OCI-LY3 (cell line): Measurements from ENCODE around the gene TMED1.
"Not testable (repeated sequence)": the region's sequence is repeated elsewhere in the genome, so short reads cannot be mapped to it uniquely, and the experiment has no call there.

Experiments used
- H2AFZ ChIP-seq: fragments of 200-600, 300-600 bp; shearing (Covaris generic); 2 replicates; pipeline ENCODE4 v1.6.0; 2014; ENCODE audit warnings: antibody characterized with exemption, low read depth, low read length
- H3K27ac ChIP-seq: fragments of 200-600, 300-600 bp; sonication (generic); 2 replicates; pipeline ENCODE4 v1.5.1; 2014; ENCODE audit warnings: mild to moderate bottlenecking, low read length, moderate library complexity, mixed read lengths
- H3K27me3 ChIP-seq: fragments of 200-600, 300-600 bp; sonication (generic); 2 replicates; pipeline ENCODE4 v1.6.1; 2014; ENCODE audit warnings: low read depth, low read length, mixed read lengths
- H3K36me3 ChIP-seq: fragments of 200-600, 300-600 bp; sonication (generic); replicated peaks from 2 replicates; pipeline ENCODE3; 2014; ENCODE audit warnings: low read depth, low read length, mixed read lengths
- H3K4me1 ChIP-seq: fragments of 300-600, 200-600 bp; sonication (generic); 2 replicates; pipeline ENCODE4 v1.6.1; 2014; ENCODE audit warnings: low read length, mixed read lengths
- H3K4me2 ChIP-seq: fragments of 200-600, 300-600 bp; sonication (generic); 2 replicates; pipeline ENCODE4 v1.6.1; 2014; ENCODE audit warnings: low read length, mixed read lengths
- H3K4me3 ChIP-seq: fragments of 300-600, 200-600 bp; sonication (generic); 2 replicates; pipeline ENCODE4 v1.5.1; 2014; ENCODE audit warnings: antibody characterized with exemption, mild to moderate bottlenecking, low read length, moderate library complexity
- H3K79me2 ChIP-seq: fragments of 300-600, 200-600 bp; shearing (Covaris generic); 2 replicates; pipeline ENCODE4 v1.6.1; 2014; ENCODE audit warnings: mild to moderate bottlenecking, low read length, mixed read lengths
- H3K9ac ChIP-seq: fragments of 300-600, 200-600 bp; shearing (Covaris generic); 2 replicates; pipeline ENCODE4 v1.6.0; 2014; ENCODE audit warnings: mild to moderate bottlenecking, low read length, moderate library complexity
- H3K9me3 ChIP-seq: fragments of 200-600, 300-600 bp; shearing (Covaris generic); 2 replicates; pipeline ENCODE4 v1.6.1; 2014; ENCODE audit warnings: low read length, mixed read lengths; ENCODE audit not compliant: insufficient read depth
- H4K20me1 ChIP-seq: fragments of 200-600, 300-600 bp; sonication (generic); 2 replicates; pipeline ENCODE4 v1.6.1; 2016; ENCODE audit warnings: low read length, mixed read lengths; ENCODE audit not compliant: insufficient read depth
- EZH2phosphoT487 ChIP-seq: fragments of 200-600 bp; shearing (Covaris generic); IDR thresholded peaks from 2 replicates; pipeline ENCODE4 v1.6.1; 2018; ENCODE audit warnings: antibody characterized with exemption, mixed run types, low read depth
- TF ChIP-seq, protein P1 (sequence below): fragments of 200-600, 300-600 bp; sonication (generic); IDR thresholded peaks from 2 replicates; pipeline ENCODE4 v1.5.1; 2014; ENCODE audit warnings: antibody characterized with exemption, low read length, low read depth

TMED1 gene

DNA sequence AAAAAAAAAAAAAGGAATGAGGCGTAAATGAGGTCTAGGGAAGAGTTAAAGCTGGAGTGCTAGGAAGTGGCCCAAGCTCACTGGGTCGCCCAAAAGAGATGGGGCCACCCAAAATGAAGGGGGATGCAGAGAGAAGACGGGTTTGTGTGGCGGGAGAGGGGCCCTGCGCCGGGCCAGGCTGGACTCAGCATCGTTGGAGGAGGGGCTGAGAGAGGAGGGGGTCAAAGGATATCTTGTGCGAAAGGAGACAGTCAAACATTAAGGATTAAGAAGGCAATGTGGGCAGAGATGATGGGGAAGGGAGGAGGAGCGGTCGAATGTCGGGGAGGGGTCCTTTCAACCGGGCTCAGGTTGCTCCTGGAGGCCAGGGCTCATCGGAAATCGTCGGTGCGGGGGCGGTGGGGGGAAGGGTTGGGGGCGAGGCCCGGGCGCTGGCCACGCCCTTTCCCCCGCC, 34.5 kb upstream of the TMED1 start:
- peaks cover 47% of the 10 kb centered on the region for H3K4me1 ChIP-seq
- peak overlapping the region; percentile 74 for H3K4me2 ChIP-seq
- H3K36me3 ChIP-seq: peaks cover 3% of the 10 kb centered on the region
- H3K9ac ChIP-seq: peak overlapping the region; percentile 68
- TF ChIP-seq EZH2phosphoT487: no peak
- TF ChIP-seq, protein P1, sequence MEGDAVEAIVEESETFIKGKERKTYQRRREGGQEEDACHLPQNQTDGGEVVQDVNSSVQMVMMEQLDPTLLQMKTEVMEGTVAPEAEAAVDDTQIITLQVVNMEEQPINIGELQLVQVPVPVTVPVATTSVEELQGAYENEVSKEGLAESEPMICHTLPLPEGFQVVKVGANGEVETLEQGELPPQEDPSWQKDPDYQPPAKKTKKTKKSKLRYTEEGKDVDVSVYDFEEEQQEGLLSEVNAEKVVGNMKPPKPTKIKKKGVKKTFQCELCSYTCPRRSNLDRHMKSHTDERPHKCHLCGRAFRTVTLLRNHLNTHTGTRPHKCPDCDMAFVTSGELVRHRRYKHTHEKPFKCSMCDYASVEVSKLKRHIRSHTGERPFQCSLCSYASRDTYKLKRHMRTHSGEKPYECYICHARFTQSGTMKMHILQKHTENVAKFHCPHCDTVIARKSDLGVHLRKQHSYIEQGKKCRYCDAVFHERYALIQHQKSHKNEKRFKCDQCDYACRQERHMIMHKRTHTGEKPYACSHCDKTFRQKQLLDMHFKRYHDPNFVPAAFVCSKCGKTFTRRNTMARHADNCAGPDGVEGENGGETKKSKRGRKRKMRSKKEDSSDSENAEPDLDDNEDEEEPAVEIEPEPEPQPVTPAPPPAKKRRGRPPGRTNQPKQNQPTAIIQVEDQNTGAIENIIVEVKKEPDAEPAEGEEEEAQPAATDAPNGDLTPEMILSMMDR: no peak
- peaks cover 40% of the 10 kb centered on the region for H3K79me2 ChIP-seq
- H3K27ac ChIP-seq: peak overlapping the region; percentile 51
- no peaks in the 10 kb centered on the region for H3K27me3 ChIP-seq
- 0 out of 2 replicates have a peak, but pooled peaks cover 2% of the 10 kb centered on the region for H4K20me1 ChIP-seq
- H2AFZ ChIP-seq: peak overlapping the region; percentile 21; the same call in 1 of the 2 replicates
- peak overlapping the region; percentile 74 for H3K4me3 ChIP-seq
- H3K9me3 ChIP-seq: no peaks in the 10 kb centered on the region

DNA sequence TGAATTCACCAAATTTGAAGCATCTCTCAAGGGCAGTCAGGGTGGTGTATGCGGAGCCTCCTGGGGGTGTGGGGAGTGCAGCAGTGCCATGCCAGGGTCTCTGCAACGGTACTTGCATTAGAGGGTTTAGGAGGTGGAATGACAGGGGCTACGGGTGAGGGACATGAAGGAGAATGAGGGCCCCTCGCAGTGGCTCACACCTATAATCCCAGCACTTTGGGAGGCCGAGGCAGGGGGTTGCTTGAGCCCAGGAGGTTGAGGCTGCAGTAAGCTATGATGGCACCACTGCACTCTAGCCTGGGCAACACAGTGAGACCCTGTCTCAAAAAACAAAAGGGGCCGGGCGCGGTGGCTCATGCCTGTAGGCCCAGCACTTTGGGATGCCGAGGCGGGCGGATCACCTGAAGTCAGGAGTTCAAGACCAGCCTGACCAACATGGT, 33.9 kb upstream of the TMED1 start:
- H3K27ac ChIP-seq, H2AFZ ChIP-seq, H3K4me3 ChIP-seq, H3K9me3 ChIP-seq, H3K9ac ChIP-seq, H3K4me2 ChIP-seq, H4K20me1 ChIP-seq, H3K27me3 ChIP-seq, H3K36me3 ChIP-seq: not testable (repeated sequence)
- peaks cover 47% of the 10 kb centered on the region for H3K4me1 ChIP-seq
- H3K79me2 ChIP-seq: peaks cover 33% of the 10 kb centered on the region

DNA sequence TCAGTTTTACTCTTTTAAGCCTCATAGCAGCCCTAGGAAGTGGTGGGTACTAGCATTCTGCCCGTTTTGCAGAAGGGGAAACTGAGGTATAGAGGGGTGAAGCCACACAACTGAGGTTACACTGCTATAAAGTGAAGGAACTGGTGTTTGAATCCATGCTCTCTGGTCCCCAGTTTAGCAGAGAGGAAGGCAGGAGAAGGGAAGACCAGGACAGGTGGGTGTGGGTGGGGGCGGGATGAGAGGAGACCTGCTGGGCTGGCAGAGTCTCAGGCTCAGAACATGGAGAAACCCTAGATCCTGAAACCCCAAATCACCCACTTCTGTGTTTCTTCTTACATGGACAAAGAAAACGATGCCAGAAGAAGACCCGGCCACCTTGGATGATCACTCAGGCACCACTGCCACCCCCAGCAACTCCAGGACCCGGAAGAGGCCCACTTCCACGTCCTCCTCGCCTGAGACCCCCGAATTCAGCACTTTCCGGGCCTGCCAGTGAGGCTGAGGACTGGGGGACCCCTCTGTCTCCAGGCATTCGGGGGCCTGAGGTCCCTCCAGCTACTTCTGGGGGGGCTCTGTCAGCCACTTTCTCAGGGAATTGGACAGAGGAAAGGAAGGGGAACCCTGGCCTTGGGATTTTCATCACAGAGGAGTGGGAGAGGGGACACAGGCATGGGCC, 33.0 kb upstream of the TMED1 start:
- Histone ChIP-seq H3K4me1 (peaks cover 55% of the 10 kb centered on the region), H3K9ac (0 out of 2 replicates have a peak overlapping the region, but pooled peaks have one; percentile 67), H3K27ac (peak overlapping the region; percentile 88), H3K27me3 (no peaks in the 10 kb centered on the region), H3K9me3 (no peaks in the 10 kb centered on the region), H2AFZ (no peak overlapping the region), H3K79me2 (peaks cover 24% of the 10 kb centered on the region), H3K36me3 (peaks cover 3% of the 10 kb centered on the region), H3K4me2 (peak overlapping the region; percentile 82), H4K20me1 (0 out of 2 replicates have a peak, but pooled peaks cover 2% of the 10 kb centered on the region), H3K4me3 (0 out of 2 replicates have a peak overlapping the region, but pooled peaks have one; percentile 11)
- TF ChIP-seq, protein P1: no peak
- TF ChIP-seq EZH2phosphoT487: no peak

DNA sequence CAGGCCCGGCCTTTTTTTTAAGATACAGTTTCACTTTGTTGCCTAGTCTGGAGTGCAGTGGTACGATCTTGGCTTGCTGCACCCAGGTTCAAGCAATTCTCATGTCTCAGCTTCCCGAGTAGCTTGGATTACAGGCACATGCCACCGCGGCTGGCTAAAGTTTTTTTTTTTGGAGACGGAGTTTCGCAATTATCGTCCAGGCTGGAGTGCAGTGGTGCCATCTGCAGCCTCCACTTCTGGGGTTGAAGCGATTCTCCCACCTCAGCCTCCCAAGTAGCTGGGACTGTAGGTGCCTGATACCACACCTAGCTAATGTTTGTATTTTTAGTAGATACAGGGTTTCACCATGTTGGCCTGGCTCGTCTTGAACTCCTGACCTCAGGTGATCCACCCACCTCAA, 30.5 kb upstream of the TMED1 start:
- no peaks in the 10 kb centered on the region for H4K20me1 ChIP-seq
- H3K4me1 ChIP-seq: peaks cover 45% of the 10 kb centered on the region
- no peak overlapping the region for H3K4me3 ChIP-seq
- H2AFZ ChIP-seq: no peak overlapping the region
- H3K9ac ChIP-seq: no peak overlapping the region
- TF ChIP-seq, protein P1: no peak
- no peaks in the 10 kb centered on the region for H3K36me3 ChIP-seq
- H3K4me2 ChIP-seq: no peak overlapping the region
- H3K27ac ChIP-seq: no peak overlapping the region
- H3K79me2 ChIP-seq: no peaks in the 10 kb centered on the region
- no peaks in the 10 kb centered on the region for H3K9me3 ChIP-seq
- H3K27me3 ChIP-seq: no peaks in the 10 kb centered on the region
